SKM-1 treated with dmso at 0.1 percent for 144 hours (cell line): ENCODE results near the gene TECR.
"Not testable (repeated sequence)": the region's sequence is repeated elsewhere in the genome, so short reads cannot be mapped to it uniquely, and the experiment has no call there.

ENCODE experiments used
- DNase-seq: peaks from one replicate; lab custom pipeline; 2025; ENCODE audit not compliant: unreplicated experiment; lab: John Stamatoyannopoulos, UW

The TECR gene

DNA sequence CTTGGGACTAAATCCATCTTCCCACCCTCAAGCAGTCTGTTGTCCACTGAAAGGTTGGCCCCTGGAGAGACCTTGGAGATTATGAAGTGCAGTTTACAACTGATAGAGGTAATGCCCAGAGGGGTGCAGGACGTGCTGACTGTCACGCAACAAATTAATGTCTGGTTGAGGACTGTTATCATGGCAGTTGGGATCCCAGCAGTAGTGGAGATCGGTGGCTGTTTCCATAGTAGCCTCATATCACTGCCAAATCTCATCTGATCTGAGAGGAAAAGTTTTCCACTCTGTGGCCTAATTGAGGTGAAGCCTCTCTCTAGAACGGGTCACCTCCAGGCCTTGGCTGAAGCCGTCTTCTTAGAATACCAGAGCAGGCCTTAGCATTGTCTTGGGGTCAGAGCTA, 4.1 kb downstream of the TECR start:
- DNase-seq, result no peak

DNA sequence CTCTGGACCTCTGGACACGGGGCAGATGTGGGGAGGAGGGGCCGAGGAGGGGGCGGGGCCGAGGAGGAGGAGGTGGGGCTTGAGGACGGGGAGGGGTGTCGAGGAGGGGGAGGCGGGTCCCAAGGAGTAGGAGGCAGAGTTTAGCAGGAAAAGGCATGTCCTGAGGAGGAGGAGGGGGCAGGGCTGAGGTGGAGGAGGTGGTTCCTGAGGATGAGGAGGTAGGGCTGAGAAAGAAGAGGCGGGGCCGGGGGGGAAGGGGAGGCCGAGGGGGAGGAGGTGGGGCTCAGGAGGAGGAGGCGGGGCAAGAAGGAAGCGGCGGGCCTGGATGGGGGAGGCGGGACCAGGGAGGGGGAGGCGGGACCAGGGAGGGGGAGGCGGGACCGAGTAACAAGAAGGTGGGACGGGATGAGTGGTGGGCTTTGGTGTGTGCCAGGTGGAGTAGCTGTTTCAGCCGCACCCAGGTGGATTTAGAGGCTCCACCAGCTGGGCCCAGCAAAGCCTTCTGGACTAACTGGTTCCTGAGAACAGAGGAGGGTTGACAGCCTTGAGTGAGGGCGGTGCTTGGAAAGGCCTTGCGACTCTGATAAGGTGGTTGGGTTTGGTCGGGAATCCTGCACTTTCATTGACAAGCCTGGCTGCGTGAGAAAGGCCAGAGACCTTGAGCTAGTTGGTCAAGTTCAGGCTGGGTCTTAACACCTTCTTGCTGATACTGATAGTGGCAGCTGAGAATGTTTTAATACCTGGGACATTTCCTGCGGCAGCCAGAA, 7.7 kb downstream of the TECR start:
- peak; percentile 22 for DNase-seq

DNA sequence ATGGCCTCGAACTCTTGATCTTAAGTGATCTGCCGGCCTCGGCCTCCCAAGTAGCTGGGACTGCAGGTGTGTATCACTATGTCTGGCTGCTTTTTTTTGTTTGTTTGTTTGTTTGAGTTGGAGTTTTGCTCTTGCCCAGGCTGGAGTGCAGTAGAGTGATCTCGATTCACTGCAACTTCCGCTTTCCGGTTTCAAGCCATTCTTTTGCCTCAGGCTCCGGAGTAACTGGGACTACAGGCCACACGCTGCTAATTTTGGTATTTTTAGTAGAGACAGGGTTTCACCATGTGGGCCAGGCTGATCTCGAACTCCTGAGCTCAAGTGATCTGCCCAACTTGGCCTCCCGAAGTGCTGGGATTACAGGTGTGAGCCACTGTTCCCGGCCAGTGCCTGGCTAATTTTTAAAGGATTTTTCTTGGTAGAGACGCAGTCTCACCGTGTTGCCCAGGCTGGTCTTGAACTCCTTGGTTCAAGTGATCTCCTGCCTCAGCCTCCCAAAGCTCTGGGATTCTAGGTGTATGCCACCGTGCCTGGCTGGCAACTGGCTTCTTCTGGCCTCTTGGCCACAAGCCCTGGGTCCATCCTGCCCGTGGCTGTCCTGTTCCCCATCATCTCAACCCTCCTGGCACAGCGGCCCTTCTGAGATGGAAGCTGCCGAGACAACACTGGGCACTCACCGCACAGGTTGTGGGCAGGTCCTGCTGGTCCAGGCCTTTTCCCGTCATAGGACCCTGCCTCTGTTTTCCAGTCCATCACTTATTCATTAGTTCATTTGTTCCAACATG, 11.5 kb downstream of the TECR start:
- peak; percentile 3 for DNase-seq

DNA sequence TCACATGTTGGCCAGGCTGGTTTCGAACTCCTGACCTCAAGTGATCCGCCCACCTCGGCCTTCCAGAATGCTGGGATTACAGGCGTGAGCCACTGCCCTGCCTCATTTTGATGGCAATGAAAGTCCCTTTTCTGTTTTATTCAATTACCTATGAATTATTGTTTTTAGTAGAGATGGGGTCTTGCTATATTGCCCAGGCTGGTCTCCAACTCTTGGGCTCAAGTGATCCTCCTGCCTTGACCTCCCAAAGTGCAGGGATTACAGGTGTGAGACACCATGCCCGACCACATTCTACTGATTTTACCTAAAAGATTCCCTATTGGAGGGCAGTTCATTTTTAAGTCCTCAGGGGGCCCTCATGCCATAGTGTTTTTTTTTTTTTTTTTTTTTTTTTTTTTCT, 12.6 kb downstream of the TECR start:
- not testable (repeated sequence) for DNase-seq

DNA sequence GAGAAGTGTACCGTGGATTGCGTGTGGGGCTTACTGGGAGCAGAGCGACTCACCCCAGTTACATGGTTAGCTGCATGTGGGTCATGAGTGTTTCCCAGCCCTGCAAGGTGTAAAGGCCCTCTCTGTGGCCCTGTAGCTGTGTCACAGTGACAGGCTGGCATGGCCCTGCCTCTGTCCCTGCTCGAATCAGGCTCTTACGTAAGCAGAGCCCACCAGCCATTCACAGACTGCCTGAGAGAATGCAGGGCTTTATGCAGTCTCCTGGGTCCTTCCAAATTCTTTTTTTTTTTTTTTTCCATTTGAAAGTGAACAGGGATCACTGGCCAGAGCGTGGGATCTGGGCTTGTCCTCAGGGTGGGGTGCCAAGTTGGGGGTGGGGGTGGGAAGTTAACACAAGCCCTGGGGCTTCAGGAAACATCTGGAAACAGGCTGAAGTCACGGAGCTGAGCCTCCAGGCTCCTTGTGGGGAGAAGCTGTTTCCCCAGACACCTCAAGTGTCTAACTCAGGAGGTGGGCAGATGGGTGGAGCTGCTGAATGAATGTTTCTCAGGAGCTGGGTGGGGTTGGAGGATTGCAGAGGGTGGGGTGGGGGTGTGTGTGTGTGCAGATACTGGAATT, 13.4 kb downstream of the TECR start:
- DNase-seq, result no peak

DNA sequence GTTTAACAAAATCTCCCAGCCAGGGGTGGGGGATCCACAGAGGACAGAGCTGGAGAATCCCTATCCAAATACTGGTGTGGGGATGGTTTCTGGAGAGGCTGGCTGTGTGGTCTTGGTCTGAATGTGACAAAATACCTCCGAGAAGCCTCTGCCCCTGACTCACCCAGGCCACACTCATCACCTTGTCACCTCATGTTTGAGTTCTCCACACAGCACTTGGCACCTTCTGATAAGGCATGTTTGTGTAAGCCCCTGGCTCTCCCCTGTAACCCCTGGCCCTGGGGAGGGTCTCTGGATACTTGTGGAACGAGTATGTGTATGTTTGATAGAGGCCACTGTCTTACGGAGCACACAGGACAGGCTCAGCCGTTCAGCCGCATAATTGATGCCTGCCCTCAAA, 14.7 kb downstream of the TECR start:
- DNase-seq, result no peak

DNA sequence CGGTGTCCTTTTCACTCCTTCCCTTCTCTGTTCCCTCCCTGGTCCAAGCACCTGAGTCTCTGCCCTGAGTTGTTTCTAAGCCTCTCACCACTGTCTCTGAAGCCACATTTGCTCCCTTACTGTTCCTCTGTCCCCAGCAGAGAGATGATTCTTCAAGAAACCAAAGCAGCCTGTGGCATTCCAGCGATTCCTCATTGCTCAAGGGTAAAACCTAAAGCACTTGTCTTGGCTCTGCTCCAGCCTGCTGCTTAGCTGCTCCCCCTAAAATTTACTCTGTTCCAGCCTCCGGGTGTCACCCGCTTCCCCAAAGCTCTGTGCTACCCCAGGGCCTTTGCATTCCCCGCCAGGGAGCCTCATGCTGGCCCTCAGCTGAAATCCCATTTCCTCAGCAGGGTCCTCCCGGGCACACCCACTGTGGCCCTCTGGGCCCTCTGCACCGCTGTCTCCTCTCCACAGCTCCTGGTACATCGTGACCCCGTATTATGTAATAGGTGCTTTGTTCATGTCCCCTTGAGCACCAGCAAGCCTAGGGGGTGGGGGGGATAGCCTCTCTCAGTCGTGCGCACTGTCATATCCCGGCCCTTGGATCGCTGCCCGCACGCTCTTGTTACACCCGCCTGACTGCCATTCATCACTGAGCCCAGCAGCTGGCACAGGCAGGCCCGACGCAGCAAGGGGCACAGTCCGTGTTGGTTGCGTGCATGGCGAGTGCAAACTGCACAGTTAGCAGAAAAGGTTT, 15.8 kb downstream of the TECR start:
- DNase-seq, result no peak

DNA sequence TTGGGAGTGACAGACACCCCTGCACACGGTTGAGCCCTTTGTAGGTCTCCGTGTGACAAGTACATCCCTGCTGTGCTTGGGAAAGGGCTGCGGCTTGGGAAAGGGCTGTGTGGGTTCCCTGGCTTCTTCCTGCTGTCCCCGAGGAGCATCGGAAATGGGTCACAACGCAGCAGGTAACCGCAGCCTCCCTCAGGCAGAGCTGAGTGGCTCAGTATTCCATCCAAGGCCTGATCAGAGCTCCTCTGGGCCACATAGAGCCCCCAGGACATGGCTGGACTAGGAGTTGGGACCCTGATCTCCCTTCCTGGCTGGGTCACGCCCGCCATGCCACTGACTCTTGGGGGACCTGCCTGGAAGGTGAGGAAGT, 16.3 kb downstream of the TECR start:
- no peak for DNase-seq

DNA sequence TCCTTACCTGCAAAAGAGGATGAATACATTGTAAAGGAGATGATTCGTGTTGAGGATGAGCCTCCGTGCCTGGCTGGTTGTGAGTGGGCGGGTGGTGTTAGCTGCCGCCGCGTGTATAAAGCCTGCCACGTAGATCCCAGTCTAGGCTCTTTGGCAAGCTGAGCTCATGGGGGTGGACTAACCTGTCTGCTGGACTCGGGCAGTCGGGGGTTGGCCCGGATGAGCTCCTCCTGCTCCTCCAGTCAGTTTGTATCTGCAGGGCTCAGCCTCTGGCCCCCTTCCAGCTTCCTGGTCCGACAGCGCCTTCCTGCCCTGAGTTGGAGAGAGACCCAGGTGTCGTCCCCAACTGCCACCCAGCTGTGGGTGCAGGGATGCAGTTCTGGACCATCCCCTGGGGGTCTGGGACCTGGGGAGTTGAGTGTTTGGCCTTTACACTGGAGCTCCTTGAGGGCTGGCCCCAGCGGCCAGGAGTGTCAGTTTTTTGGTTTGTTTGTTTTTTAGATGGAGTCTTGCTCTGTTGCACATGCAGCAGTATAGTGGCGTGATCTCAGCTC, 20.9 kb downstream of the TECR start:
- DNase-seq, result no peak

DNA sequence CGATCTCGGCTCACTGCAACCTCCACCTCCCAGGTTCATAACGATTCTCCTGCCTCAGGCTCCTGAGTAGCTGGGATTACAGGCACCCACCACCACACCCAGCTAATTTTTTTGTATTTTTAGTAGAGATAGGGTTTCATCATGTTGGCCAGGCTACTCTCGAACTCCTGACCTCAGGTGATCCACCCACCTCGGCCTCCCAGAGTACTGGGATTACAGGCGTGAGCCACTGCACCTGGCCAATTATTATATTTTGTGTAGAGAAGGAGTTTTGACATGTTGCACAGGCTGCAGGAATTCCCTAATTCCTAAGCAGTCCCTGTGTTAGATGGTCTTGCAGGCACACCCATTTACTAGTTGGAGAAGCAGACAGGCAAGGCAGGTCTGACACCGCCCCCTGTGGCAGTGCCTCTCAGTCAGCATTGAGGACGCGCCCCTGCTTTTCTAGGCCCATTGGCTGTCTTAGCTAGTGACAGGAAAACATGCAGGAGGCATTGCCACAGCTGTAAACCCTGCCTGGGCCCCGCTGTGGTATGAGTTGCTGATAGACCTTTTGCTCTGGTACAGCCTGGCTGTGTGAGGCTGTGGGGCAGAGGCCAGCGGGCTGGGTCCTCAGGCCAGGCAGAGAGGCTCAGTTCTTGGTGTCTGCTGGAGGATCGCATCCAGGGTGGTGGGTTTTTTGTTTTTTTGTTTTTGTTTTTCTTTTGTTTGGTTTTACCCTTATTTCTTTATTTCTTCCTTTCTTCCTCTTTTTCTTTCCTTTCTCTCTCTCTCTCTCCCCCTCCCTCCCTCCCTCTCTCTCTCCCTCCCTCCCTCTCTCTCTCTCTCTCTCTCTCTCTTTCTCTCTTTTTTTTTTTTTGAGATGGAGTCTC, 22.0 kb downstream of the TECR start:
- DNase-seq, result peak; percentile 94

DNA sequence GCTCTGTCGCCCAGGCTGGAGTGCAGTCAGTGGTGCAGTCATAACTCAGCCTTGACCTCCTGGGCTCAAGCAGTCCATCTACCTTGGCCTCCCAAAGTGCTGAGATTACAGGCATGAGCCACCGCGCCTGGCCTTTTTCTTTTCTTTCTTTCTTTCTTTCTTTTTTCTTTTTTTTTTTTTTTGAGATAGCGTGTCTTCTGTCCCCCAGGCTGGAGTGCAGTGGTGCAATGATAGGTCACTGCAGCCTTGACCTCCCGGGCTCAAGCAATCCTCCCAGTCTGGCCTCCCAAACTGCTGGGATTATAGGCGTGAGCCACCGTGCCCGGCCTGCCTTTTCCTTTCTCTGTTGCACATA, 22.6 kb downstream of the TECR start:
- DNase-seq, result not testable (repeated sequence)

DNA sequence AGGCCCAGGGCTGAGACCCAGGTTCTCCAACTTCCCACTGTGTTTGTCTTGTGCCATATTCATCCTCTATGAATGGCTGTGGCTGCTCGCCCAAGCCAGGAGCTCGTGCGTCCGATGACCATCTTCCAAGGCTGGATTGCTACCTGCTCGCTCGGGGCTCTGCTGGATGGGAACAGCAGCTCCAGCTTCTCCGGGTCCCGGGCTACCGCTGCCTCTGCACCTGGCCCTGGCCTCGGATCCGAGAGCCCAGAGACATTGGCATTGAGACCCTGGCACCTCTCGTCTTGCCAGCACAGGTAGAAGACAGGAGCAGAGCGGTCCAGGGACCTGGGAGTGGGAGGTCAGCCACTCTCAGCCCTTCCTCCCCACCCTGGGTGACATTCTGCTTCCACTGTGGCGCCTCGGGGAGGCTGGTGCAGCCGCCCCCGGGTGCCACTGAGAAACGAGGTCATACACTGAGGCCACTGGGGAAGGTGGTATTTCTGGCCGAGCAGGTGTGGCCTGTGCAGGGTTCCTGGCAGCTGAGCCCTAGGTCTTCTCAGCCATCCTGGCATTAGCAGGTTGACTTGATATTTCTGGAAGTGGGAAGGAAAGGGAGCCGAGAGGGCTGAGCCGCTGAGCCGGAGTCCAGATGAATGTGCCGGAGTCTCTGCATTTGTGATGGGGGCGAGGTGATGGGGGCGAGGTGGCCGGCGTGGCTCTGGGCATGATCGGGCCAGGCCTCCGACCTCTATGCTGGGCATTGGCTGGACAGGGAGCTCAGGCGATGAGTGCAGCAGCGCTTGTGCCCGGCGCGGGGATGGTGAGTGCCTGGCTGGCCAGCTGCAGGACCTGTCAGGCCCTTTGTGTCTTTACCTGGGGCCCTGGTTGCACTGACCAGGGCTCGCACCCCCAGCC, 23.9 kb downstream of the TECR start:
- DNase-seq, result no peak

DNA sequence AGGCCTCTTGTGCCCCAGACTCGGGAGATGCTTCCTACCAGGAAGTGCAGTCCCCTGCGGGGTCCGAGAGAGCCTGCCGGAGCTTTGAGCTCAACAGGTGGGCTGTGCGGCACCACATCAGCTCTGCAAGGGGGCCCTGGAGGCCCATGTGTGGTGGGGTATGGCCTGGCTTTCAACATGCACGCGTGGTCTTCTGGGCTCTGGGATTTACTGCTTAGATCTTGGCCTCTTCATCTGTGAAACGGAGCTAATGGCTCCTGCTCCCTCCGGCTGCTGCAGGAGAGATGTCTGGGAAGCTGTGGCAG, 24.5 kb downstream of the TECR start:
- DNase-seq, result no peak

DNA sequence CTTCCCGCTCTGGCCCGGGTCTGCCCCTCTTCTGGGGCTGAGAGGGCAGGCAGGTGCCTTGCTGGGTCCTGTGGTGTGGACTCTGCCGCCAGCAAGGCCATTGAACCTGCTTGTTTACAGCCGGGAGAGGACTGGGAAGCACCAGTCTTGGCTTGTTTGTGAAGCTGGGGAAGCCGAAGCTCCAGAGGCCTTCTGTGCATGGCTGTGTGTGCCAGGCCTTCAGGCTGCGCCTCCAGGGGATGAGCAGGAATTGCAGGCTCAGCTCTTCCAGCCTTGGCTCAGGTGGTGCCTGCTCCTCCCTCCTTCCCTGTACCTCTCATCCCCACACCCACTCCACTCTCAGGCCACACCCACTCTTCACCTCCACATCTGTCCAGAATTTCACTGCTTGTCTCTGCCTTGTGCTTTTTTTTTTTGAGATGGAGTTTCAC, 25.0 kb downstream of the TECR start:
- DNase-seq, result no peak

DNA sequence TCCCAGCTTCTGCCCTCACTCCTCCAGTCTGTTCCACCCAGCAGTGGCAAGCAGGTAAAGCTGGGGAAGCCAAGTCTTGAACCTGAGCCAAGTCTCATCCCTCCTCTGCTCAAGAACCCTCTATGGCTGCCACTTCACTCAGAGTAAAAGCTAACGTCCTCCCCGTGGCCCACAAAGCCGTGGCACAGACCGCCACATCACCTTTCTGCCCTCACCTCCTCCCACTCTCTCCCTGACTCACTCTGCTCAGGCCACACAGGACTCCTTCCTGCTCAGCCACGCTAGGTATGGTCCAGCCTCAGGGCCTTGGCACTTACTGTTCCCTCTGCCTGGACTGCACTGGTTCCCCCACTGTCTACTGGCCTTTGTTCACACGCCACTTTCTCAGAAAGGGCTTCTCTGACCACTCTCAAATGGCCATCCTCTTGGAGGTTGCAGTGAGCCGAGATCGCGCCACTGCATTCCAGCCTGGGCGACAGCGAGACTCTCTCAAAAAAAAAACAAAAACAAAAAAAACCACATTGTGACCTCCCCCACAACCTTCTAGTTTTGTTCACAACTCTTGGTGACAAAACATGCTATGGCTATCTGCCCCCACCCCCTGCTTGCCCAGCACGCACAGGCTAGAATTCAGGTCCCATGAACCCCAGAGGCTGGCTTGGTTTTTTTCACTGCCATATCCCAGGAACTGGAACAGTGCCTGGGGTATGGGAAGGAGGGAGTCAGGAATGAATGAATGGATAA, 26.7 kb downstream of the TECR start:
- no peak for DNase-seq

DNA sequence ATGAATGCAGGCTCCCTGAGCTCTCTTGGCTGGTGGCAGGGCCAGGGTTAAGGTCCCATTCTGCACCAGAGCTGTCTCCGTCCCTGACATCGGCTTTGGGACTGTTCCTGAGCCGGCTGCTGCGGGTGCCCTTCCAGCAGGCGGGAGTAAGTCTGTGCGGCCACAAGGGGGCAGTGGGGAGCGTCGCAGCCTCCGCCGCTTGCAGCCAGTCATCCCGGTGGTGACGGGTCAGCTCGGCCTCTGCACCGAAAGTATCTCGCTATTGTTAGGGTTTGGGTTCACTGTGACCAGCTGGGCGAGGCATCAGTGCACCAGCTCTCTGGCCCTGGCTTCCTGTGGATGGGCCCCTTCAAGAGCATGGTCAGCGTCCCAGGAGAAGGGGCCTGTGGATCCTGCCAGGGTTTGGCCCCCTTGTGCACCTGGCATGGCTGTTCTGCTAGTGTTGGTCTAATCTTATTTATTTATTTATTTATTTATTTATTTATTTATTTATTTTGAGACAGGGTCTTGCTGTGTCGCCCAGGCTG, 27.3 kb downstream of the TECR start:
- peak; percentile 65 for DNase-seq

DNA sequence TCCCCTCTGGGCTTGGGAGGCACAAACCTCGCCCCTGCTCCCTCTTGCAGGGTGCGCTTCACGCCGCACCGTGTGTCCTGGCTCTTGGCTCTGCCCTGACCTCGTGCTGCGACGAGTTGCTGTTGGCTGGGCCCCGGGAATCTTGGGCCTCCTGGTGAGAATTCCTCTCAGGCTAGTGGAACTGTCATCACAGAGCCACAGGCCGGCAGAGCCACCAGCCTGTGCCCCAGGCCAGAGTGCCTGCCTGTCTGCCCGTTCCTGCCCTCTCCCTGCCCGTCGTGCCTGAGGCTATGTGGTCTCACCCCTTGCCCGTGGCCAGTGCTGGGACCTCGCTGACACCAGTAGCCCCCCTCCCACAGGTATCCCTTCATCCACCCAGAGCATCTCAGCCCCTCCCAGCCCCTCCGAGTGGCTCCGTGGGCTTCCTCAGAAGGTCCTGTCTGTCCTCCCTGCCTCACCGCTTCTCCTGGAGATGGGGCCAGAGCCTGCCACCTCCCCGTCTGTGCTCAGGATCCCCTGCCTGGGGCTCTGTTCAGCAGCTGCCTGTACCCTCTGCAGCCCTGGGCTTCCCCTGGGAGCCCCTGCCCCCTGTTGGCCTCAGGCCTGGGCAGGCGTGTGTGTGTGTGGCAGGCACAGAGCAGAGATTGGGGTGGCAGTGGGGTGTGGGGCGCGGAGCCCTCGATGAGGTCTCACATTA, 29.1 kb downstream of the TECR start:
- no peak for DNase-seq
